BJ (cell line): Measurements from ENCODE around the gene ITGA11. TPM values are rescaled to one million over a fixed set of nuclear protein-coding genes. Genes with fewer than 3 reads are reported as not detected.

Experiments
- CTCF ChIA-PET: fragments of 350-600 bp; formaldehyde crosslinking; extraction: SDS; loops from one replicate; lab custom pipeline; 2021; ENCODE audit warnings: antibody characterized with exemption, inconsistent platforms; lab: Yijun Ruan, JAX
- POLR2A ChIA-PET: fragments of 300-600 bp; sonication (Branson Sonifier 250); formaldehyde crosslinking; extraction: SDS; loops from one replicate; lab custom pipeline; 2021; ENCODE audit warnings: antibody characterized with exemption; lab: Charles Lee
- DNase-seq: peaks from one replicate; pipeline ENCODE4 v3.0.0-alpha.2; 2011; ENCODE audit warnings: low read depth
- H3K27me3 ChIP-seq: 2 replicates; pipeline ENCODE4 v1.6.0; 2011; ENCODE audit warnings: low read length; ENCODE audit not compliant: control insufficient read depth, insufficient read depth
- H3K36me3 ChIP-seq: 2 replicates; pipeline ENCODE4 v1.5.1; 2011; ENCODE audit warnings: low read length; ENCODE audit not compliant: control insufficient read depth, insufficient read depth
- H3K4me3 ChIP-seq: 2 replicates; pipeline ENCODE4 v1.5.1; 2011; ENCODE audit warnings: low read depth, mild to moderate bottlenecking, control low read depth, low read length
- CTCF ChIP-seq: IDR thresholded peaks from 2 replicates; pipeline ENCODE4 v1.5.1; 2011; ENCODE audit warnings: low read depth, mild to moderate bottlenecking, control low read depth, inconsistent platforms, low read length, moderate library complexity; ENCODE audit not compliant: insufficient read depth
- polyA plus RNA-seq: library from polyadenylated mRNA; depleted of rRNA; stranded (reverse); fragments of >200 nt; gene quantifications from 2 replicates; pipeline ENCODE4 v1.2.3, GENCODE V29; 2011

ITGA11 gene
- polyA plus RNA-seq, 1 experiment: 72.7 TPM

GRCh38 chr15:68419301-68420175, 12.4 kb downstream of the ITGA11 start:
- no peaks in the 10 kb centered on the region for H3K27me3 ChIP-seq
- TF ChIP-seq CTCF: no peak
- no peak for DNase-seq
- POLR2A ChIA-PET: no interaction called here
- CTCF ChIA-PET: interaction anchor here (1.0 kb wide), 1 partner anchor 130 kb away, joined by 4 read pairs; no protein-coding TSS in a partner anchor
- H3K36me3 ChIP-seq: no peaks in the 10 kb centered on the region
- H3K4me3 ChIP-seq: no peak overlapping the region

DNA sequence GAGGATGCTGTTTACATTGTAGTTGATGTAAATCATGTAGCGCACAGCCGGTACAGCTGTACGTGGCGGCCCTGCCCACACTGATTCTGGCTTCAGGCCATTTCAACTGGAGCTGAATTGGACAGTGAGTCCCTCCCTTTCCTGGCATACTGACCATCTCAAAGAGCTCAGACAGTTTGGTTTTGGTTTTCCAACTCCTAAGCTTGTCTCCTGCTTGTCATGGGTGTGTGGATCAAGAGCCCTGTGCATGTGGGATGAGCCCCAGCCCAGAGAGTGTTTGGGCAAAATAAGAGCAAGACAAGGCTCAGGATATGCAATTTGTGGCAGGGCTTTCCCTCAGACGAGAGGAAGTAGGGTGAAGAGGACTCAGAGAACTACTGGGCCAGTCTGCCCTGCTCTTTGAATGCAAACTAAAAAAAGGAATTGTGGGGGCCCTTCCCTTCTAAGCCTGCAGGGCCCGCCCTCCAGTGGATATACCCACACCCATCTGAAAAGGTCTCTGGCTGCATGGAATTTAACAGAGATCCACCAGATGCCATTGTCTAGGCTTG, 13.3 kb downstream of the ITGA11 start:
- no peaks in the 10 kb centered on the region for H3K36me3 ChIP-seq
- POLR2A ChIA-PET: no interaction called here
- CTCF ChIA-PET: no interaction called here
- DNase-seq: no peak
- TF ChIP-seq CTCF: no peak
- no peaks in the 10 kb centered on the region for H3K27me3 ChIP-seq
- no peak overlapping the region for H3K4me3 ChIP-seq

DNA sequence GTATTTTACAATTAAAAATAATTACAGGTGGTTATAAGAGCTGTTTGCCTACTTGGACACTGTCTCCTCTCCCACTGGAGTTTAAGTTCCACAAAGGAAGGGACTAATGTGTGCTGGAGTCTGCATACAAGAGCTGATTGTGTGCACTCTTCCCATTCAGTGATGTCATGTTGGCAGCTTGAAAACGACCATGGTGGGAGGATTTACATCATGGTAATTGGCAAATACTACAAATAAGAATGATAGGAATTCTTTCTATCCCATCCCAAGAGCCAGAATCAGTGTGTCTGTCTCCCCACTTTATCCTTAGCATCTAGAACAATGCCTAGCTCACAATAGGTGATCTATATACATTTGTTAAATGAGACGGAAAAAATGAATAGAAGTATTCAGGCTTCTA, 14.1 kb downstream of the ITGA11 start:
- H3K27me3 ChIP-seq: no peaks in the 10 kb centered on the region
- no peaks in the 10 kb centered on the region for H3K36me3 ChIP-seq
- no peak for DNase-seq
- POLR2A ChIA-PET: no interaction called here
- TF ChIP-seq CTCF: no peak
- no peak overlapping the region for H3K4me3 ChIP-seq
- CTCF ChIA-PET: interaction anchor here (1.1 kb wide), 1 partner anchor 121 kb away, joined by 3 read pairs; no protein-coding TSS in a partner anchor

- POLR2A ChIA-PET: no interaction called here
- CTCF ChIA-PET: no interaction called here
- DNase-seq: no peak
These were observed 14.9 kb downstream of the ITGA11 start for GRCh38 chr15:68417051-68417450.

More at GRCh38 chr15:68417051-68417450, 14.9 kb downstream of the ITGA11 start:
- Histone ChIP-seq H3K4me3 (no peak overlapping the region), H3K36me3 (no peaks in the 10 kb centered on the region), H3K27me3 (no peaks in the 10 kb centered on the region)
- no peak for TF ChIP-seq CTCF
